ENCODE results near the gene U2SURP.

Gene U2SURP

DNA sequence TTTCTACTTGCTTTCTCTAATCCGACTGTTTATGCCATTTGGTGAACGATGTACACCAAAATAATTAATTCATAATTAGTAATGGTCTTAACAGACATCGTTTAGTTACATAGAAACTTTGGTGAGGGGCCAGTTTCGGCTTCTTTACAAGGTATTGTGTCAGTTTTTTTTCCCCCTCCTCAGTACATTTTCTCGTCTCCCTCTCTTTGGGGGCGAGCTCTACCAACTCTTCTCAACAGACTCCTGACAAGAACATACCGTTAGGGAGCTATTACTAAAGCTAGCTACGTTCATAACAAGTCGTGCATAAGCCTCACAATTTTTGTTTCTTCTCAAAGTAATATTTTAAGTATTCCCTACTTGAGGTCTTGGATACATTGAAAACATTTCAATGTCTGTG, 1.4 kb downstream of the U2SURP start:
- peak overlapping the region; percentile 77 for H3K4me3 ChIP-seq (ENCODE audit: severe bottlenecking)
- DNase-seq (ENCODE audit: low spot score) (no peak), ATAC-seq (ENCODE audit: low read depth) (no peak)
- H3K4me1 ChIP-seq (ENCODE audit: insufficient read depth, poor library complexity, severe bottlenecking), result peaks cover 32% of the 10 kb centered on the region
- TF ChIP-seq, protein P1, sequence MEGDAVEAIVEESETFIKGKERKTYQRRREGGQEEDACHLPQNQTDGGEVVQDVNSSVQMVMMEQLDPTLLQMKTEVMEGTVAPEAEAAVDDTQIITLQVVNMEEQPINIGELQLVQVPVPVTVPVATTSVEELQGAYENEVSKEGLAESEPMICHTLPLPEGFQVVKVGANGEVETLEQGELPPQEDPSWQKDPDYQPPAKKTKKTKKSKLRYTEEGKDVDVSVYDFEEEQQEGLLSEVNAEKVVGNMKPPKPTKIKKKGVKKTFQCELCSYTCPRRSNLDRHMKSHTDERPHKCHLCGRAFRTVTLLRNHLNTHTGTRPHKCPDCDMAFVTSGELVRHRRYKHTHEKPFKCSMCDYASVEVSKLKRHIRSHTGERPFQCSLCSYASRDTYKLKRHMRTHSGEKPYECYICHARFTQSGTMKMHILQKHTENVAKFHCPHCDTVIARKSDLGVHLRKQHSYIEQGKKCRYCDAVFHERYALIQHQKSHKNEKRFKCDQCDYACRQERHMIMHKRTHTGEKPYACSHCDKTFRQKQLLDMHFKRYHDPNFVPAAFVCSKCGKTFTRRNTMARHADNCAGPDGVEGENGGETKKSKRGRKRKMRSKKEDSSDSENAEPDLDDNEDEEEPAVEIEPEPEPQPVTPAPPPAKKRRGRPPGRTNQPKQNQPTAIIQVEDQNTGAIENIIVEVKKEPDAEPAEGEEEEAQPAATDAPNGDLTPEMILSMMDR (IDR thresholded peaks at IDR 0.05; ENCODE audit: poor library complexity, severe bottlenecking), result no peak
- peak overlapping the region; percentile 98 for H3K27ac ChIP-seq (ENCODE audit: poor library complexity, severe bottlenecking)
- H3K27me3 ChIP-seq (ENCODE audit: insufficient read depth, poor library complexity, severe bottlenecking), result no peaks in the 10 kb centered on the region
- no peaks in the 10 kb centered on the region for H3K9me3 ChIP-seq (ENCODE audit: severe bottlenecking)
- H3K36me3 ChIP-seq (ENCODE audit: low read depth), result no peaks in the 10 kb centered on the region

DNA sequence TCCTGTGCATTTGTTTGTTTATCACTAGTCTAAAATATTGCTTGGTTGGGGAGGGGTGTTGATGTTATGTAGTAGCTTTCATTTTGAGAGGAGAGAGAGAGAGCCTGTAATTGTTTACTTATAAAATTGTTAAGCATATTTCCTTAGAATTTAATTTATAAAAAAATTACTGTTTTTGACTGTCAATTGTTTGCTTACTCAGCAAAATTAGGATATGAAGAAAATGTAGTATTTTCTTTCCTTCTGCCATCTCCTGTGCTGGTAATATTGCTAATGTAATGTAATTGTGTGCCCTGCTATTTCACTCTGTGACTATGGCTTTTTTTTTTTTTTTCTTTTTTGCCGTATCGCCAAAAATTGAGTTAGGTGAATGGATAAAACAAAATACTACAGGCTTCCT, 3.5 kb downstream of the U2SURP start:
- TF ChIP-seq, protein P1 (IDR thresholded peaks at IDR 0.05; ENCODE audit: poor library complexity, severe bottlenecking), result no peak
- H3K36me3 ChIP-seq (ENCODE audit: low read depth), result no peaks in the 10 kb centered on the region
- no peak overlapping the region for H3K4me3 ChIP-seq (ENCODE audit: severe bottlenecking)
- DNase-seq (ENCODE audit: low spot score), result no peak
- no peak overlapping the region for H3K27ac ChIP-seq (ENCODE audit: poor library complexity, severe bottlenecking)
- ATAC-seq (ENCODE audit: low read depth), result no peak
- H3K4me1 ChIP-seq (ENCODE audit: insufficient read depth, poor library complexity, severe bottlenecking), result peaks cover 28% of the 10 kb centered on the region
- H3K9me3 ChIP-seq (ENCODE audit: severe bottlenecking), result no peaks in the 10 kb centered on the region
- no peaks in the 10 kb centered on the region for H3K27me3 ChIP-seq (ENCODE audit: insufficient read depth, poor library complexity, severe bottlenecking)

DNA sequence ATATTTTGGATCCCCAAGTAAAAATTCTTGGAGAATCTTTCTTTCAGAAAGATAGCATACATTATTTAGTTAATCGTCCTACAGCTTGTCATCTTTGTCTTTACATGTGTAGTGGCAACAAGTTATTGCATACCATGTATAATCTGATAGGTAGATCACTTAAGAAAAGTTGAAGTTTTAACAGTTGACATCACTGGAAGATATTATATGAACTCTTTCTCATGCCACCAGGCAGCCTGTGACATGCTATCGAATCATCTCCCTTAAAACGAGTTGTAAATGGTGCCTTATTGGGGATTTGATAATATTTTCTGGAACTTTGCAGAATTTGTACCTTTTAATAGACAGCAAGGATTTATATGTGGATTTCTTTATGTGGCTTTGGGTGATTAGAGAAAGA, 8.7 kb downstream of the U2SURP start:
- ATAC-seq (ENCODE audit: low read depth), result no peak
- no peaks in the 10 kb centered on the region for H3K9me3 ChIP-seq (ENCODE audit: severe bottlenecking)

DNA sequence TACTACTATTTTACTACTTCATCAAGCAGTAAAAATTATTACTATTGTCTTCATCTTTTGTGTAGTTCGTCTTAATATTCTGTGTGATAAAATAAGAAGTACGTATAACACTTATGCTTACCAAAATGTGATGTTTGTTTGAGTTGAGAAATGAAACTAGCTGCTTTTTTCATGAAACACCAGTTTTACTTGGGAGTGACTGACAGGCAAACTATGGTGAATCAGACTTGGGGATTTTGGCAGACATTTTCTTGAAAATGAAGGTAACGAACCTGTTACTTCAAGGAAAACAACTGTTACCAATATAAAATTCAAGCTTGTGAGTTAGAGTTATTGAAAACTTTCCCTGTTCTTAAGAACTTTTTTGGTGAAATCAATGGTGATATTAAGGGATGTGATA, 10.3 kb downstream of the U2SURP start:
- Histone ChIP-seq H3K9me3 (ENCODE audit: severe bottlenecking) (no peaks in the 10 kb centered on the region), H3K4me3 (ENCODE audit: severe bottlenecking) (no peak overlapping the region), H3K27me3 (ENCODE audit: insufficient read depth, poor library complexity, severe bottlenecking) (no peaks in the 10 kb centered on the region), H3K4me1 (ENCODE audit: insufficient read depth, poor library complexity, severe bottlenecking) (peaks cover 20% of the 10 kb centered on the region), H3K27ac (ENCODE audit: poor library complexity, severe bottlenecking) (no peak overlapping the region), H3K36me3 (ENCODE audit: low read depth) (peaks cover 65% of the 10 kb centered on the region)
- no peak for DNase-seq (ENCODE audit: low spot score)
- ATAC-seq (ENCODE audit: low read depth), result no peak
- TF ChIP-seq, protein P1 (IDR thresholded peaks at IDR 0.05; ENCODE audit: poor library complexity, severe bottlenecking), result no peak

More for the DNA sequence above, 8.7 kb downstream of the U2SURP start:
- peaks cover 28% of the 10 kb centered on the region for H3K4me1 ChIP-seq (ENCODE audit: insufficient read depth, poor library complexity, severe bottlenecking)
- no peak overlapping the region for H3K27ac ChIP-seq (ENCODE audit: poor library complexity, severe bottlenecking)
- no peak for DNase-seq (ENCODE audit: low spot score)
- H3K4me3 ChIP-seq (ENCODE audit: severe bottlenecking), result no peak overlapping the region
- TF ChIP-seq, protein P1 (IDR thresholded peaks at IDR 0.05; ENCODE audit: poor library complexity, severe bottlenecking), result no peak
- H3K36me3 ChIP-seq (ENCODE audit: low read depth), result peaks cover 48% of the 10 kb centered on the region
- H3K27me3 ChIP-seq (ENCODE audit: insufficient read depth, poor library complexity, severe bottlenecking), result no peaks in the 10 kb centered on the region

DNA sequence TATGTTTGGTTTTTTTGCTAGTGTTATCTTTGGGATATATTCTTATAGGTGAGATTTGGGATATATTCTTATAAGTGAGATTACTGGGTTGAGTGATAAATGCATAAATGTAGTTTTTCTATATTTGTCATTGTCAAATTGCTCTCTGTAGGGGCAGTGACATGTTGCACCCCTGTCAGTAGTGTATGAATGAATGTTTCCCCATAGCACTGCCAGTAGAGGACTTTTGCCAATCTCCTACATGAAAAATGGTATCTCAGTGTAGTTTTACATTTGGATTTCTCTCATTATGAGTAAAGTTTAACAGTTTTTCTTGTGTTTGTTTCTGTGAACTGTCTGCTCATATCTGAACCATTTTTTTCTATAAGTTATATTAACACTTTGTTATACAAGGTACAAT, 13.6 kb downstream of the U2SURP start:
- Histone ChIP-seq H3K4me3 (ENCODE audit: severe bottlenecking) (no peak overlapping the region), H3K9me3 (ENCODE audit: severe bottlenecking) (no peaks in the 10 kb centered on the region), H3K27me3 (ENCODE audit: insufficient read depth, poor library complexity, severe bottlenecking) (no peaks in the 10 kb centered on the region), H3K27ac (ENCODE audit: poor library complexity, severe bottlenecking) (no peak overlapping the region), H3K36me3 (ENCODE audit: low read depth) (peaks cover 97% of the 10 kb centered on the region), H3K4me1 (ENCODE audit: insufficient read depth, poor library complexity, severe bottlenecking) (peaks cover 4% of the 10 kb centered on the region)
- TF ChIP-seq, protein P1 (IDR thresholded peaks at IDR 0.05; ENCODE audit: poor library complexity, severe bottlenecking), result no peak
- no peak for ATAC-seq (ENCODE audit: low read depth)
- no peak for DNase-seq (ENCODE audit: low spot score)
